ENCODE results near the gene ARHGAP33.

The ARHGAP33 gene

DNA sequence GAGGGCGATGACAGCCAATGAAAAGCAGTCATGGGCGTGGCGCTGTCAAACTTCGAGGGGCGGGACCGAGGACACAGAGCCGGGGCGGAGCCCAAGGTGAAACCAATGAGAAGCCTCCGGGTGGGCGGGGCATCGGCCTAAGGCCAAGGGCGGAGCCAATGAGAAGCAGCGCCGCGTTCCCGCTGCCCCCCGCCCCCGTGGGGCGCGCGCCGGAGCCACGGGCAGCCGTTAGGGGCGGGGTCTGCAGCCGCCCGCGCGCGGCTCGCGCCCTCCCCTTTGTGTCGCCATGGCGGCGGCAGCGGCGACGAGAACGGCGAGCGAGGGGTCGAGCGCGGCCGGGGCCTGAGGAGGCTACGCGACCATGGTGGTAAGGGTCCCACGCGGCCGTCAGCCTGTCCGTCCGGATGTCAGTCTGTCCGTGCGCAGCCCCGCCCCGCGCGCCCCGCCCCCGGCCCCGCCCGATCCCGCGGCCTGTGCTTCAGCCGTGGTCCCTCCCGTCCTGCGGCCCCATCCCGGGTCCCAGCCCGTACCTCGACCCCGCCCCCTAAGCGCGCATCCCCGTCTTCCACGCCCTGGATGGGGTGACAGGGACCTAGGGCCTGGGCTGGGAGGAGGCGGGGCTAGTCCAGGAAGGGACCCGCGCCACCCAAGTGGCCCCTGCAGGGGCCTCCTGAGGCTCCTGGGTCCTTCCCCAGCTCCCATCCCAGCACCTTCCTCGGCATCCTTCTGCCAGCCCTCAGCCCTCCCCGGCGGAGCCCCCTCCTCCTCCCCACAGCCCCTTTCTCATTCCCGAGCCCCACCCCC lies at the start of gene ARHGAP33:
TSS of gene ARHGAP33 (plus strand) at position 267 of the 804 bp plus-strand sequence. CDS start at position 362, 95 bp downstream.
- Histone ChIP-seq H3K4me1 (ENCODE audit: control insufficient read depth in 1 of 2, insufficient read depth in 1 of 2, low read depth in 1 of 2, low read length in 1 of 2) (peaks cover 15 to 19% of the 10 kb centered on the region in 2 experiments), H3K9me3 (no peaks in the 10 kb centered on the region), H3K27ac (peak within 1 kb of the TSS; percentile 61), H3K36me3 (peaks cover 30% of the 10 kb centered on the region), H3K4me3 (ENCODE audit: low read depth in 1 of 2, low read length in 1 of 2) (peak within 1 kb of the TSS; percentile 74 to 93), H3K27me3 (no peaks in the 10 kb centered on the region)
- peak; percentile 49 for TF ChIP-seq CTCF (IDR thresholded peaks at IDR 0.05)

- Histone ChIP-seq H3K4me3 (ENCODE audit: low read depth in 1 of 2, low read length in 1 of 2) (no peak overlapping the region), H3K36me3 (peaks cover 100% of the 10 kb centered on the region), H3K27me3 (no peaks in the 10 kb centered on the region), H3K27ac (no peak overlapping the region), H3K9me3 (no peaks in the 10 kb centered on the region), H3K4me1 (ENCODE audit: control insufficient read depth in 1 of 2, insufficient read depth in 1 of 2, low read depth in 1 of 2, low read length in 1 of 2) (no peaks in the 10 kb centered on the region)
- TF ChIP-seq CTCF (IDR thresholded peaks at IDR 0.05), result no peak
Measured at GRCh38 chr19:35727053-35727955, 48.1 kb upstream of the ARHGAP33 start.

- H3K27ac ChIP-seq, result no peak overlapping the region
- no peaks in the 10 kb centered on the region for H3K9me3 ChIP-seq
- peaks cover 100% of the 10 kb centered on the region for H3K36me3 ChIP-seq
- H3K27me3 ChIP-seq, result no peaks in the 10 kb centered on the region
- no peaks in the 10 kb centered on the region for H3K4me1 ChIP-seq (ENCODE audit: control insufficient read depth in 1 of 2, insufficient read depth in 1 of 2, low read depth in 1 of 2, low read length in 1 of 2)
- no peak overlapping the region for H3K4me3 ChIP-seq (ENCODE audit: low read depth in 1 of 2, low read length in 1 of 2)
- no peak for TF ChIP-seq CTCF (IDR thresholded peaks at IDR 0.05)
Measured at GRCh38 chr19:35727956-35728706, 47.2 kb upstream of the ARHGAP33 start.

GRCh38 chr19:35729021-35729420 lies 46.3 kb upstream of the ARHGAP33 start:
- TF ChIP-seq CTCF (IDR thresholded peaks at IDR 0.05), result no peak
- Histone ChIP-seq H3K4me1 (ENCODE audit: control insufficient read depth in 1 of 2, insufficient read depth in 1 of 2, low read depth in 1 of 2, low read length in 1 of 2) (no peaks in the 10 kb centered on the region), H3K36me3 (peaks cover 100% of the 10 kb centered on the region), H3K9me3 (no peaks in the 10 kb centered on the region), H3K4me3 (ENCODE audit: low read depth in 1 of 2, low read length in 1 of 2) (no peak overlapping the region), H3K27me3 (no peaks in the 10 kb centered on the region), H3K27ac (no peak overlapping the region)

DNA sequence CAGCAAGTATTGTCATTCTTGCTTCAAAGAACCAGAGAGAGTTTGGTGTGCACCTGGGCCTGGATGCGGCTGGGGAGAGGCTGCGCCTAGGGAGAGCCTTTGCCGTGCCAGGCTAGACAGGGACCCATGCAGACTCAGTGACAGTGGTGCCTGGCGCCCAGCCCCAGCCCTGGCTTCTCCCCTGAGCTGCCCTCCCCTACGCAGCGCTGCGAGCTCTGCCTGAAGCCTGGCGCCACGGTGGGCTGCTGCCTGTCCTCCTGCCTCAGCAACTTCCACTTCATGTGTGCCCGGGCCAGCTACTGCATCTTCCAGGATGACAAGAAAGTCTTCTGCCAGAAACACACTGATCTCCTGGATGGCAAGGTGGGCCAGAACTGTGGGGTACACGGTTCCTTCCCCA lies 45.6 kb upstream of the ARHGAP33 start:
- Histone ChIP-seq H3K27ac (no peak overlapping the region), H3K36me3 (peaks cover 100% of the 10 kb centered on the region), H3K4me3 (ENCODE audit: low read depth in 1 of 2, low read length in 1 of 2) (no peak overlapping the region), H3K9me3 (no peaks in the 10 kb centered on the region), H3K4me1 (ENCODE audit: control insufficient read depth in 1 of 2, insufficient read depth in 1 of 2, low read depth in 1 of 2, low read length in 1 of 2) (no peaks in the 10 kb centered on the region), H3K27me3 (no peaks in the 10 kb centered on the region)
- no peak for TF ChIP-seq CTCF (IDR thresholded peaks at IDR 0.05)
